GM12878 (cell line): Measurements from ENCODE around the gene ATP10D. TPM values are rescaled to one million over a fixed set of nuclear protein-coding genes. Genes with fewer than 3 reads are reported as not detected.

ENCODE experiments used
- ATAC-seq: fragments of 200-7000 bp; cut with Tn5 transposase; 3 replicates; pipeline ENCODE4 v1.9.1; 2020; ENCODE audit warnings: mild to moderate bottlenecking, moderate library complexity
- BruUV-seq: library from RNA; stranded (reverse); fragments of 400-500 nt; replicated peaks from 2 replicates; lab custom pipeline; 2021; lab: Mats Ljungman, UMichigan
- CTCF ChIA-PET: fragments of 300-600 bp; sonication (Branson Sonifier 250); formaldehyde crosslinking; extraction: SDS; loops from one replicate; lab custom pipeline; 2021; ENCODE audit warnings: inconsistent platforms; lab: Yijun Ruan, JAX
- POLR2A ChIA-PET: fragments of 350-600 bp; formaldehyde crosslinking; extraction: SDS; loops from one replicate; lab custom pipeline; 2021; ENCODE audit warnings: inconsistent platforms; lab: Charles Lee
- RAD21 ChIA-PET: fragments of 300-600 bp; sonication (Branson Sonifier 250); formaldehyde crosslinking; loops from one replicate; lab custom pipeline; 2023; ENCODE audit warnings: antibody characterized with exemption; ENCODE audit not compliant: unreplicated experiment; lab: Charles Lee
- SMC1A ChIA-PET: fragments of 300-600 bp; sonication (Branson Sonifier 250); formaldehyde crosslinking; loops from one replicate; lab custom pipeline; 2023; ENCODE audit not compliant: unreplicated experiment, uncharacterized antibody; lab: Charles Lee
- DNase-seq: peaks from one replicate; pipeline ENCODE4 v3.0.0-alpha.2; 2011; ENCODE audit warnings: low read depth, low spot score
- FAIRE-seq: peaks from 3 replicates; lab custom pipeline; 2011; peaks lifted over from hg19 to GRCh38; lab: Jason Lieb, UNC
- H2AFZ ChIP-seq: 2 replicates; pipeline ENCODE4 v1.6.0; 2011; ENCODE audit warnings: low read depth, low read length, control low read depth; ENCODE audit not compliant: control insufficient read depth
- H3K27ac ChIP-seq: 2 replicates; pipeline ENCODE4 v1.5.1; 2011; ENCODE audit warnings: control low read depth; ENCODE audit not compliant: control insufficient read depth, insufficient read depth
- H3K27me3 ChIP-seq, 2 experiments: replicated peaks in 1 of 2; 2 replicates each; pipeline versions ENCODE4 v1.6.0 to v1.6.1; 2011; ENCODE audit warnings: low read length in 1 of 2; ENCODE audit not compliant: control insufficient read depth in 2 of 2, insufficient read depth in 2 of 2
- H3K36me3 ChIP-seq, 2 experiments: 2 replicates each; pipeline ENCODE4 v1.5.1; 2011; ENCODE audit warnings: low read length in 1 of 2; ENCODE audit not compliant: control insufficient read depth in 2 of 2, insufficient read depth in 2 of 2
- H3K4me1 ChIP-seq: 2 replicates; pipeline ENCODE4 v1.6.1; 2011; ENCODE audit warnings: mild to moderate bottlenecking, low read length, moderate library complexity, mixed read lengths; ENCODE audit not compliant: control insufficient read depth, insufficient read depth
- H3K4me2 ChIP-seq: 2 replicates; pipeline ENCODE4 v1.6.0; 2011; ENCODE audit warnings: control low read depth; ENCODE audit not compliant: control insufficient read depth, insufficient read depth
- H3K4me3 ChIP-seq: fragments of 200-600 bp; sonication (generic); 2 replicates; pipeline ENCODE4 v1.5.1; 2016
- H3K79me2 ChIP-seq: 2 replicates; pipeline ENCODE4 v1.6.0; 2011; ENCODE audit warnings: low read length; ENCODE audit not compliant: control insufficient read depth, insufficient read depth
- H3K9ac ChIP-seq: 2 replicates; pipeline ENCODE4 v1.8.0; 2011; ENCODE audit warnings: low read length, control low read depth, mixed read lengths; ENCODE audit not compliant: control insufficient read depth, insufficient read depth
- H3K9me3 ChIP-seq: replicated peaks from 3 replicates; pipeline ENCODE4 v1.5.1; 2011; ENCODE audit warnings: mild to moderate bottlenecking, low read length; ENCODE audit not compliant: control insufficient read depth, insufficient read depth
- H4K20me1 ChIP-seq: 2 replicates; pipeline ENCODE4 v1.6.0; 2011; ENCODE audit not compliant: control insufficient read depth, insufficient read depth
- MLLT1 ChIP-seq: fragments of 450-650 bp; IDR thresholded peaks from 2 replicates; pipeline ENCODE4 v1.6.1; 2016; ENCODE audit warnings: mild to moderate bottlenecking
- PAX8 ChIP-seq: fragments of 450-650 bp; IDR thresholded peaks from 2 replicates; pipeline ENCODE4 v1.6.1; 2017; ENCODE audit warnings: mild to moderate bottlenecking, moderate library complexity
- SKIL ChIP-seq: fragments of 450-650 bp; IDR thresholded peaks from 2 replicates; pipeline ENCODE4 v1.6.1; 2017; ENCODE audit warnings: mild to moderate bottlenecking, low read depth, inconsistent platforms; ENCODE audit not compliant: poor library complexity, severe bottlenecking
- ZNF384 ChIP-seq: IDR thresholded peaks from 2 replicates; pipeline ENCODE4 v1.6.1; 2012; ENCODE audit warnings: low read depth, mild to moderate bottlenecking, low read length, improper control_type of control experiment, borderline replicate concordance
- WGBS: methylation state at CpG from one replicate; pipeline ENCODE4 v1.1.6; 2016; ENCODE audit warnings: low lambda C conversion rate; ENCODE audit not compliant: insufficient replicate concordance, insufficient coverage; ENCODE audit errors: missing lambda C conversion rate; 5-methylcytosine and 5-hydroxymethylcytosine counted together
- in situ Hi-C: fragments of 300-500 bp; cut with MboI; formaldehyde crosslinking; loops from 9 replicates; pipeline ENCODE4 v1.14.3; 2018; ENCODE audit warnings: mixed read lengths
- intact Hi-C: fragments of 100-400 bp; cut with micrococcal nuclease; formaldehyde crosslinking; loops from one replicate; pipeline ENCODE4 v1.14.2; 2022; ENCODE audit not compliant: unreplicated experiment
- polyA plus RNA-seq, 11 experiments: library from polyadenylated mRNA; depleted of rRNA in 4 of 11; unstranded in 6 of 11; stranded (reverse) in 5 of 11; fragments of >200 nt; fragmentation: Nextera tagmentation in 4 of 11; fragmentation: Illumina TruSeq in 1 of 11; extraction: Ambion mirVana in 4 of 11; extraction: Trizol in 1 of 11; gene quantifications; 1 replicate in 1 of 11; 2 replicates in 10 of 11; pipeline versions ENCODE4 v1.2.1 to v1.2.3, GENCODE V29; 2011 to 2016; ENCODE audit warnings: inconsistent platforms in 2 of 11, missing spikeins in 2 of 11, low read depth in 1 of 11
- total RNA-seq, 4 experiments: library from RNA; depleted of rRNA in 3 of 4; stranded (reverse); fragments of >200 nt in 3 of 4; fragmentation: Illumina TruSeq in 1 of 4; extraction: Trizol in 1 of 4; gene quantifications; 2 replicates each; pipeline versions ENCODE4 v1.2.1 to v1.2.3, GENCODE V29; 2013 to 2021

The ATP10D gene
- total and polyA plus RNA-seq, 10 of the 15 experiments (the other 5 are each of a cell fraction or from before 2014, with no cell fraction given), result 10.2 to 50.3 (median 19.1) TPM

GRCh38 chr4:47486231-47486673, 1.2 kb downstream of the ATP10D start:
- Histone ChIP-seq H3K4me1 (peaks cover 17% of the 10 kb centered on the region), H3K9me3 (peaks cover 2% of the 10 kb centered on the region; the same call in 1 of the 3 replicates), H3K36me3 (no peaks in the 10 kb centered on the region), H3K27ac (peak overlapping the region; percentile 70), H3K79me2 (peaks cover 37% of the 10 kb centered on the region), H3K4me2 (peak overlapping the region; percentile 81), H4K20me1 (no peaks in the 10 kb centered on the region), H3K4me3 (peak overlapping the region; percentile 81), H3K9ac (peak overlapping the region; percentile 82), H3K27me3 (no peaks in the 10 kb centered on the region), H2AFZ (peak overlapping the region; percentile 92)
- CTCF ChIA-PET, result interaction anchor here (1.2 to 4.3 kb wide), 7 partner anchors 22 to 554 kb away, joined by 3 to 79 read pairs (median 7); partner anchors contain the start of gene COMMD8
- POLR2A ChIA-PET, result interaction anchor here (0.7 to 3.3 kb wide), 6 partner anchors 14 to 86 kb away, joined by 3 to 22 read pairs (median 8); partner anchors contain the start of gene COMMD8
- RAD21 ChIA-PET, result interaction anchor here (2.1 to 4.9 kb wide), 5 partner anchors 7 to 79 kb away, joined by 9 to 50 read pairs (median 18); no protein-coding TSS in a partner anchor
- TF ChIP-seq PAX8 (no peak), SKIL (no peak), MLLT1 (peak; percentile 57), ZNF384 (no peak)
- FAIRE-seq (no peak), ATAC-seq (peak; percentile 2; the same call in 1 of the 3 replicates), DNase-seq (no peak)
- in situ Hi-C loops, result no loop called here
- SMC1A ChIA-PET, result interaction anchor here (1.5 to 6.7 kb wide), 8 partner anchors 8 to 81 kb away, joined by 3 to 126 read pairs (median 32); partner anchors contain the start of gene COMMD8
- intact Hi-C loops, result loop anchor here (5.0 kb wide), 1 partner anchor 781 kb away; the partner anchor contains the start of gene TEC
- BruUV-seq, result no TSS peak
- 80% methylated on average over 5 of the region's 5 CpGs for WGBS
